HepG2 (cell line): ENCODE measurements around the gene DGUOK. TPM values are rescaled to one million over a fixed set of nuclear protein-coding genes. Genes with fewer than 3 reads are reported as not detected.
A peak's percentile ranks its signal among the peaks of the same experiment; 100 is the strongest.

ENCODE experiments used
- ARID2 ChIP-seq: sonication (generic); formaldehyde crosslinking; IDR thresholded peaks from 2 replicates; pipeline ENCODE4 v1.8.1; 2022; ENCODE audit warnings: mild to moderate bottlenecking, missing genetic modification reagents, borderline replicate concordance
- BCL6 ChIP-seq: IDR thresholded peaks from 2 replicates; pipeline ENCODE4 v1.6.1; 2016; ENCODE audit warnings: missing genetic modification reagents, missing compliant biosample characterization
- CCAR2 ChIP-seq: fragments of 200-400 bp; formaldehyde crosslinking; optimal IDR thresholded peaks from 2 replicates; pipeline ENCODE3; 2018; ENCODE audit warnings: low read depth, mild to moderate bottlenecking, low read length, moderate library complexity
- CENPX ChIP-seq: sonication (generic); formaldehyde crosslinking; IDR thresholded peaks from 2 replicates; pipeline ENCODE4 v1.9.0; 2021; ENCODE audit warnings: mild to moderate bottlenecking, missing genetic modification reagents, moderate library complexity
- CSRNP1 ChIP-seq: sonication (generic); formaldehyde crosslinking; IDR thresholded peaks from 2 replicates; pipeline ENCODE4 v1.8.1; 2023; ENCODE audit warnings: mild to moderate bottlenecking, missing genetic modification reagents
- E2F2 ChIP-seq: sonication (generic); formaldehyde crosslinking; IDR thresholded peaks from 2 replicates; pipeline ENCODE4 v1.4.0; 2020; ENCODE audit warnings: missing genetic modification reagents, borderline replicate concordance
- GATAD2A ChIP-seq: IDR thresholded peaks from 2 replicates; pipeline ENCODE4 v1.6.1; 2016
- HOXA5 ChIP-seq: sonication (generic); formaldehyde crosslinking; IDR thresholded peaks from 2 replicates; pipeline ENCODE4 v1.4.0; 2020; ENCODE audit warnings: missing genetic modification reagents
- ISX ChIP-seq: sonication (generic); formaldehyde crosslinking; conservative IDR thresholded peaks from 2 replicates; pipeline ENCODE4 v1.5.0; 2020; ENCODE audit warnings: missing genetic modification reagents
- MNT ChIP-seq: fragments of 450-650 bp; IDR thresholded peaks from 2 replicates; pipeline ENCODE4 v1.6.1; 2016
- POLR2AphosphoS2 ChIP-seq: IDR thresholded peaks from 2 replicates; pipeline ENCODE4 v1.6.1; 2011; ENCODE audit warnings: low read depth, low read length, improper control_type of control experiment
- PRDM10 ChIP-seq: sonication (generic); formaldehyde crosslinking; IDR thresholded peaks from 2 replicates; pipeline ENCODE4 v1.4.0; 2020; ENCODE audit warnings: low read depth, missing genetic modification reagents
- SCMH1 ChIP-seq: sonication (generic); formaldehyde crosslinking; IDR thresholded peaks from 2 replicates; pipeline ENCODE4 v1.9.0; 2021; ENCODE audit warnings: missing genetic modification reagents, mild to moderate bottlenecking, borderline replicate concordance
- SP2 ChIP-seq: sonication (generic); formaldehyde crosslinking; IDR thresholded peaks from 2 replicates; pipeline ENCODE4 v1.5.1; 2020; ENCODE audit warnings: mild to moderate bottlenecking, missing genetic modification reagents
- TARDBP ChIP-seq: sonication (generic); formaldehyde crosslinking; IDR thresholded peaks from 2 replicates; pipeline ENCODE4 v1.8.0; 2022; ENCODE audit warnings: mild to moderate bottlenecking, missing genetic modification reagents
- WIZ ChIP-seq: sonication (generic); formaldehyde crosslinking; IDR thresholded peaks from 2 replicates; pipeline ENCODE4 v1.5.1; 2020; ENCODE audit warnings: mild to moderate bottlenecking, missing genetic modification reagents
- YEATS2 ChIP-seq: sonication (generic); formaldehyde crosslinking; IDR thresholded peaks from 2 replicates; pipeline ENCODE4 v1.4.0; 2020; ENCODE audit warnings: missing genetic modification reagents, borderline replicate concordance
- ZNF138 ChIP-seq: sonication (generic); formaldehyde crosslinking; IDR thresholded peaks from 2 replicates; pipeline ENCODE4 v1.5.0; 2020; ENCODE audit warnings: mild to moderate bottlenecking, low read depth, missing genetic modification reagents
- ZNF160 ChIP-seq: sonication (generic); formaldehyde crosslinking; IDR thresholded peaks from 2 replicates; pipeline ENCODE4 v1.8.0; 2022; ENCODE audit warnings: mild to moderate bottlenecking, inconsistent platforms, missing genetic modification reagents
- ZNF784 ChIP-seq: sonication (generic); formaldehyde crosslinking; IDR thresholded peaks from 2 replicates; pipeline ENCODE4 v1.5.1; 2020; ENCODE audit warnings: missing genetic modification reagents, mild to moderate bottlenecking, borderline replicate concordance
- polyA plus RNA-seq, 8 experiments: library from polyadenylated mRNA; depleted of rRNA in 3 of 8; stranded (reverse) in 7 of 8; unstranded in 1 of 8; fragments of >200 nt; fragmentation: Illumina TruSeq in 4 of 8; extraction: Trizol in 4 of 8; gene quantifications; 2 replicates each; pipeline versions ENCODE4 v1.2.1 to v1.2.3, GENCODE V29; 2011 to 2016; ENCODE audit warnings: low read depth in 4 of 8, missing spikeins in 1 of 8, mixed read lengths in 1 of 8; ENCODE audit not compliant: insufficient read depth in 1 of 8
- total RNA-seq, 5 experiments: library from RNA; depleted of rRNA; stranded (reverse); fragments of >200 nt; fragmentation: Illumina TruSeq; extraction: Trizol; gene quantifications; 2 replicates each; pipeline ENCODE4 v1.2.3, GENCODE V29; 2016; ENCODE audit warnings: low read depth in 1 of 5

The DGUOK gene
- total and polyA plus RNA-seq, 2 of the 13 experiments (the other 11 are each of a cell fraction or from before 2014, with no cell fraction given), result 105 to 137 TPM

GRCh38 chr2:73984203-73984921, 57.7 kb downstream of the DGUOK start, which contains the start of gene TET3 (continued):
- TF ChIP-seq E2F2 (CRISPR knock-in tag) (peak; percentile 66; the same call in 1 of the 2 replicates), PRDM10 (CRISPR knock-in tag) (no peak), MNT (no peak), ZNF138 (CRISPR knock-in tag) (peak; percentile 70), HOXA5 (CRISPR knock-in tag) (peak; percentile 65; the same call in 1 of the 2 replicates), CENPX (CRISPR knock-in tag) (no peak), YEATS2 (CRISPR knock-in tag) (no peak), POLR2AphosphoS2 (no peak), CSRNP1 (CRISPR knock-in tag) (peak; percentile 34; the same call in 1 of the 2 replicates), TARDBP (peak; percentile 78; the same call in 1 of the 2 replicates), SP2 (no peak), ISX (no peak), CCAR2 (no peak), BCL6 (CRISPR knock-in tag) (0 out of 2 replicates have a peak, but pooled peaks have one; percentile 7), GATAD2A (peak; percentile 27; the same call in 1 of the 2 replicates), SCMH1 (CRISPR knock-in tag) (no peak), WIZ (CRISPR knock-in tag) (0 out of 2 replicates have a peak, but pooled peaks have one; percentile 11), ARID2 (CRISPR knock-in tag) (0 out of 2 replicates have a peak, but pooled peaks have one; percentile 5), ZNF784 (no peak), ZNF160 (CRISPR knock-in tag) (peak; percentile 65)
